Prostate gland (tissue), 2 donors: ENCODE results near the gene SLC44A3.
A peak's percentile ranks its signal among the peaks of the same experiment; 100 is the strongest.

Experiments used
- CTCF ChIP-seq, 4 experiments: fragments of 200-600 bp in 2 of 4; fragments of 450-650 bp in 2 of 4; sonication (generic) in 2 of 4; IDR thresholded peaks; 1 replicate in 3 of 4; 2 replicates in 1 of 4; pipeline ENCODE4 v1.5.1; 2016 to 2019; ENCODE audit warnings: antibody characterized with exemption in 4 of 4, mild to moderate bottlenecking in 2 of 4, moderate library complexity in 2 of 4
- POLR2A ChIP-seq: fragments of 450-650 bp; IDR thresholded peaks from one replicate; pipeline ENCODE4 v1.6.1; 2016; ENCODE audit warnings: antibody characterized with exemption, mild to moderate bottlenecking
- POLR2AphosphoS5 ChIP-seq: sonication (generic); formaldehyde crosslinking; IDR thresholded peaks from one replicate; pipeline ENCODE4 v1.6.1; 2017; ENCODE audit warnings: antibody characterized with exemption

GRCh38 chr1:94873520-94874351 is 53.6 kb downstream of the SLC44A3 start:
- TF ChIP-seq CTCF (IDR thresholded peaks at IDR 0.05) (no peak), POLR2AphosphoS5 (peak; percentile 46), POLR2A (no peak)
